GM12878 (cell line): ENCODE results near the gene MGAT4C. TPM values are rescaled to one million over a fixed set of nuclear protein-coding genes. Genes with fewer than 3 reads are reported as not detected.

Source experiments
- ATAC-seq: fragments of 200-7000 bp; cut with Tn5 transposase; 3 replicates; pipeline ENCODE4 v1.9.1; 2020; ENCODE audit warnings: mild to moderate bottlenecking, moderate library complexity
- BruUV-seq: library from RNA; stranded (reverse); fragments of 400-500 nt; replicated peaks from 2 replicates; lab custom pipeline; 2021; lab: Mats Ljungman, UMichigan
- CTCF ChIA-PET: fragments of 300-600 bp; sonication (Branson Sonifier 250); formaldehyde crosslinking; extraction: SDS; loops from one replicate; lab custom pipeline; 2021; ENCODE audit warnings: inconsistent platforms; lab: Yijun Ruan, JAX
- POLR2A ChIA-PET: fragments of 350-600 bp; formaldehyde crosslinking; extraction: SDS; loops from one replicate; lab custom pipeline; 2021; ENCODE audit warnings: inconsistent platforms; lab: Charles Lee
- RAD21 ChIA-PET: fragments of 300-600 bp; sonication (Branson Sonifier 250); formaldehyde crosslinking; loops from one replicate; lab custom pipeline; 2023; ENCODE audit warnings: antibody characterized with exemption; ENCODE audit not compliant: unreplicated experiment; lab: Charles Lee
- SMC1A ChIA-PET: fragments of 300-600 bp; sonication (Branson Sonifier 250); formaldehyde crosslinking; loops from one replicate; lab custom pipeline; 2023; ENCODE audit not compliant: unreplicated experiment, uncharacterized antibody; lab: Charles Lee
- DNase-seq: peaks from one replicate; pipeline ENCODE4 v3.0.0-alpha.2; 2011; ENCODE audit warnings: low read depth, low spot score
- FAIRE-seq: peaks from 3 replicates; lab custom pipeline; 2011; peaks lifted over from hg19 to GRCh38; lab: Jason Lieb, UNC
- H2AFZ ChIP-seq: 2 replicates; pipeline ENCODE4 v1.6.0; 2011; ENCODE audit warnings: low read depth, low read length, control low read depth; ENCODE audit not compliant: control insufficient read depth
- H3K27ac ChIP-seq: 2 replicates; pipeline ENCODE4 v1.5.1; 2011; ENCODE audit warnings: control low read depth; ENCODE audit not compliant: control insufficient read depth, insufficient read depth
- H3K27me3 ChIP-seq, 2 experiments: replicated peaks in 1 of 2; 2 replicates each; pipeline versions ENCODE4 v1.6.0 to v1.6.1; 2011; ENCODE audit warnings: low read length in 1 of 2; ENCODE audit not compliant: control insufficient read depth in 2 of 2, insufficient read depth in 2 of 2
- H3K36me3 ChIP-seq, 2 experiments: 2 replicates each; pipeline ENCODE4 v1.5.1; 2011; ENCODE audit warnings: low read length in 1 of 2; ENCODE audit not compliant: control insufficient read depth in 2 of 2, insufficient read depth in 2 of 2
- H3K4me1 ChIP-seq: 2 replicates; pipeline ENCODE4 v1.6.1; 2011; ENCODE audit warnings: mild to moderate bottlenecking, low read length, moderate library complexity, mixed read lengths; ENCODE audit not compliant: control insufficient read depth, insufficient read depth
- H3K4me2 ChIP-seq: 2 replicates; pipeline ENCODE4 v1.6.0; 2011; ENCODE audit warnings: control low read depth; ENCODE audit not compliant: control insufficient read depth, insufficient read depth
- H3K4me3 ChIP-seq: fragments of 200-600 bp; sonication (generic); 2 replicates; pipeline ENCODE4 v1.5.1; 2016
- H3K79me2 ChIP-seq: 2 replicates; pipeline ENCODE4 v1.6.0; 2011; ENCODE audit warnings: low read length; ENCODE audit not compliant: control insufficient read depth, insufficient read depth
- H3K9ac ChIP-seq: 2 replicates; pipeline ENCODE4 v1.8.0; 2011; ENCODE audit warnings: low read length, control low read depth, mixed read lengths; ENCODE audit not compliant: control insufficient read depth, insufficient read depth
- H3K9me3 ChIP-seq: replicated peaks from 3 replicates; pipeline ENCODE4 v1.5.1; 2011; ENCODE audit warnings: mild to moderate bottlenecking, low read length; ENCODE audit not compliant: control insufficient read depth, insufficient read depth
- H4K20me1 ChIP-seq: 2 replicates; pipeline ENCODE4 v1.6.0; 2011; ENCODE audit not compliant: control insufficient read depth, insufficient read depth
- BCLAF1 ChIP-seq: fragments of 450-650 bp; IDR thresholded peaks from 2 replicates; pipeline ENCODE4 v1.6.1; 2017; ENCODE audit warnings: antibody characterized with exemption, mild to moderate bottlenecking, moderate library complexity
- CEBPZ ChIP-seq: fragments of 150-350 bp; IDR thresholded peaks from 2 replicates; pipeline ENCODE4 v1.6.1; 2016; ENCODE audit warnings: low read depth, low read length
- EED ChIP-seq: sonication (generic); IDR thresholded peaks from 2 replicates; pipeline ENCODE4 v1.6.1; 2016; ENCODE audit warnings: antibody characterized with exemption, low read depth
- ETV6 ChIP-seq, 2 experiments: fragments of 450-650 bp in 1 of 2; IDR thresholded peaks in 1 of 2; conservative IDR thresholded peaks in 1 of 2; 2 replicates each; pipeline ENCODE4 v1.6.1; 2014; ENCODE audit warnings: antibody characterized with exemption in 1 of 2, borderline replicate concordance in 1 of 2, low read depth in 1 of 2, mild to moderate bottlenecking in 1 of 2, moderate library complexity in 1 of 2
- IRF4 ChIP-seq: IDR thresholded peaks from 2 replicates; pipeline ENCODE4 v1.6.1; 2011; ENCODE audit warnings: low read depth, low read length
- LARP7 ChIP-seq: fragments of 450-650 bp; IDR thresholded peaks from 2 replicates; pipeline ENCODE4 v1.6.1; 2017; ENCODE audit warnings: mild to moderate bottlenecking
- MEF2B ChIP-seq: fragments of 450-650 bp; IDR thresholded peaks from 2 replicates; pipeline ENCODE4 v1.6.1; 2018; ENCODE audit warnings: mild to moderate bottlenecking, moderate library complexity; ENCODE audit not compliant: partially characterized antibody, poor library complexity, severe bottlenecking
- MTA2 ChIP-seq: fragments of 450-650 bp; IDR thresholded peaks from 2 replicates; pipeline ENCODE4 v1.6.1; 2016; ENCODE audit warnings: low read depth, mild to moderate bottlenecking, moderate library complexity
- MTA3 ChIP-seq: IDR thresholded peaks from 2 replicates; pipeline ENCODE4 v1.6.1; 2012; ENCODE audit warnings: low read length, inconsistent platforms, borderline replicate concordance
- NFYA ChIP-seq: IDR thresholded peaks from 2 replicates; pipeline ENCODE4 v1.6.1; 2011; ENCODE audit warnings: low read depth, mild to moderate bottlenecking, low read length, improper control_type of control experiment, borderline replicate concordance
- NKRF ChIP-seq: fragments of 450-650 bp; conservative IDR thresholded peaks from 2 replicates; pipeline ENCODE4 v1.6.1; 2017; ENCODE audit warnings: mild to moderate bottlenecking, moderate library complexity
- PAX5 ChIP-seq: IDR thresholded peaks from 2 replicates; pipeline ENCODE4 v1.6.1; 2011; ENCODE audit warnings: low read depth, low read length, borderline replicate concordance
- RAD51 ChIP-seq: fragments of 450-650 bp; IDR thresholded peaks from 2 replicates; pipeline ENCODE4 v1.6.1; 2016; ENCODE audit warnings: moderate library complexity, mild to moderate bottlenecking, inconsistent platforms
- ZNF24 ChIP-seq: fragments of 450-650 bp; IDR thresholded peaks from 2 replicates; pipeline ENCODE4 v1.6.1; 2017; ENCODE audit warnings: antibody characterized with exemption, mild to moderate bottlenecking
- ZNF274 ChIP-seq: IDR thresholded peaks from one replicate; pipeline ENCODE4 v1.8.0; 2011; ENCODE audit not compliant: insufficient read length, insufficient read depth
- in situ Hi-C: fragments of 300-500 bp; cut with MboI; formaldehyde crosslinking; loops from 9 replicates; pipeline ENCODE4 v1.14.3; 2018; ENCODE audit warnings: mixed read lengths
- intact Hi-C: fragments of 100-400 bp; cut with micrococcal nuclease; formaldehyde crosslinking; loops from one replicate; pipeline ENCODE4 v1.14.2; 2022; ENCODE audit not compliant: unreplicated experiment
- polyA plus RNA-seq, 11 experiments: library from polyadenylated mRNA; depleted of rRNA in 4 of 11; unstranded in 6 of 11; stranded (reverse) in 5 of 11; fragments of >200 nt; fragmentation: Nextera tagmentation in 4 of 11; fragmentation: Illumina TruSeq in 1 of 11; extraction: Ambion mirVana in 4 of 11; extraction: Trizol in 1 of 11; gene quantifications; 1 replicate in 1 of 11; 2 replicates in 10 of 11; pipeline versions ENCODE4 v1.2.1 to v1.2.3, GENCODE V29; 2011 to 2016; ENCODE audit warnings: inconsistent platforms in 2 of 11, missing spikeins in 2 of 11, low read depth in 1 of 11
- total RNA-seq, 4 experiments: library from RNA; depleted of rRNA in 3 of 4; stranded (reverse); fragments of >200 nt in 3 of 4; fragmentation: Illumina TruSeq in 1 of 4; extraction: Trizol in 1 of 4; gene quantifications; 2 replicates each; pipeline versions ENCODE4 v1.2.1 to v1.2.3, GENCODE V29; 2013 to 2021

MGAT4C gene
- total and polyA plus RNA-seq, 10 of the 15 experiments (the other 5 are each of a cell fraction or from before 2014, with no cell fraction given): not detected

- TF ChIP-seq BCLAF1: no peak
These were observed 152.1 kb downstream of the MGAT4C start (continued) for GRCh38 chr12:86104087-86104486.

- in situ Hi-C loops: no loop called here
- intact Hi-C loops: no loop called here
- POLR2A ChIA-PET: no interaction called here
These were observed 159.0 kb downstream of the MGAT4C start for GRCh38 chr12:86097161-86097560.

More at GRCh38 chr12:86097161-86097560, 159.0 kb downstream of the MGAT4C start:
- Histone ChIP-seq H3K4me2 (no peak overlapping the region), H4K20me1 (no peaks in the 10 kb centered on the region), H3K9ac (no peak overlapping the region), H3K79me2 (no peaks in the 10 kb centered on the region), H3K36me3 (no peaks in the 10 kb centered on the region), H2AFZ (no peak overlapping the region), H3K4me3 (no peak overlapping the region)
- no TSS peak for BruUV-seq
- ChIA-PET CTCF (no interaction called here), RAD21 (no interaction called here)
- no peak for ATAC-seq
- no peak for TF ChIP-seq NFYA
- no peak for TF ChIP-seq MEF2B
- no peak for TF ChIP-seq ZNF24
- no peak for TF ChIP-seq NKRF
- no peak for TF ChIP-seq IRF4
- no peak for TF ChIP-seq MTA2
- TF ChIP-seq ETV6 (conservative IDR thresholded peaks at IDR 0.05 in 1 of 2, IDR thresholded peaks at IDR 0.05 in 1 of 2; ENCODE audit: borderline replicate concordance in 1 of 2, low read depth in 1 of 2): no peak
- no peak for TF ChIP-seq ZNF274
- TF ChIP-seq MTA3: no peak
- TF ChIP-seq RAD51: no peak
- TF ChIP-seq EED: no peak
- TF ChIP-seq LARP7: no peak
- TF ChIP-seq PAX5: no peak
- no peak for TF ChIP-seq CEBPZ
- TF ChIP-seq, all 136 proteins: peak for 0
- FAIRE-seq (no peak), DNase-seq (no peak)
- Histone ChIP-seq H3K9me3 (no peaks in the 10 kb centered on the region), H3K4me1 (no peaks in the 10 kb centered on the region), H3K27ac (no peak overlapping the region), H3K27me3 (no peaks in the 10 kb centered on the region)
- SMC1A ChIA-PET: no interaction called here
